Spleen (tissue), 7 donors: ENCODE data around the gene COL28A1.

ENCODE experiments used
- POLR2A ChIP-seq, 3 donors: fragments of 450-650 bp; IDR thresholded peaks; one replicate each; pipeline ENCODE4 v1.5.1; 2017; ENCODE audit warnings: antibody characterized with exemption in 3 of 3, mild to moderate bottlenecking in 1 of 3
- TF ChIP-seq, protein P1 (sequence below), 11 experiments: fragments of 200-600 bp in 7 of 11; fragments of 450-650 bp in 4 of 11; sonication (generic) in 4 of 11; IDR thresholded peaks in 8 of 11; conservative IDR thresholded peaks in 3 of 11; 1 replicate in 7 of 11; 2 replicates in 4 of 11; pipeline versions ENCODE4 v1.4.0 to v1.8.0; 2016 to 2021; ENCODE audit warnings: antibody characterized with exemption in 11 of 11, inconsistent platforms in 4 of 11, mild to moderate bottlenecking in 1 of 11
- donor health status: DM: no; HTN: no; CAD: no; lungs with moderate emphysema.
- donor health status: DM: no; HTN: no; CAD: no.
- donor health status: DM: no; HTN: no; CAD: no.

- TF ChIP-seq POLR2A (IDR thresholded peaks at IDR 0.05): no peak
- TF ChIP-seq, protein P1, sequence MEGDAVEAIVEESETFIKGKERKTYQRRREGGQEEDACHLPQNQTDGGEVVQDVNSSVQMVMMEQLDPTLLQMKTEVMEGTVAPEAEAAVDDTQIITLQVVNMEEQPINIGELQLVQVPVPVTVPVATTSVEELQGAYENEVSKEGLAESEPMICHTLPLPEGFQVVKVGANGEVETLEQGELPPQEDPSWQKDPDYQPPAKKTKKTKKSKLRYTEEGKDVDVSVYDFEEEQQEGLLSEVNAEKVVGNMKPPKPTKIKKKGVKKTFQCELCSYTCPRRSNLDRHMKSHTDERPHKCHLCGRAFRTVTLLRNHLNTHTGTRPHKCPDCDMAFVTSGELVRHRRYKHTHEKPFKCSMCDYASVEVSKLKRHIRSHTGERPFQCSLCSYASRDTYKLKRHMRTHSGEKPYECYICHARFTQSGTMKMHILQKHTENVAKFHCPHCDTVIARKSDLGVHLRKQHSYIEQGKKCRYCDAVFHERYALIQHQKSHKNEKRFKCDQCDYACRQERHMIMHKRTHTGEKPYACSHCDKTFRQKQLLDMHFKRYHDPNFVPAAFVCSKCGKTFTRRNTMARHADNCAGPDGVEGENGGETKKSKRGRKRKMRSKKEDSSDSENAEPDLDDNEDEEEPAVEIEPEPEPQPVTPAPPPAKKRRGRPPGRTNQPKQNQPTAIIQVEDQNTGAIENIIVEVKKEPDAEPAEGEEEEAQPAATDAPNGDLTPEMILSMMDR (IDR thresholded peaks at IDR 0.05 in 8 of 11, conservative IDR thresholded peaks at IDR 0.05 in 3 of 11): no peak
Observed at GRCh38 chr7:7351156-7351555, 184.5 kb downstream of the COL28A1 start.
